HG02973 (cell line): ENCODE measurements around the gene CTDSPL.
"Not testable (repeated sequence)": the region's sequence is repeated elsewhere in the genome, so short reads cannot be mapped to it uniquely, and the experiment has no call there.

Experiments
- ATAC-seq: cut with Tn5 transposase; IDR thresholded peaks from one replicate; pipeline ENCODE4 v1.9.1; 2021; ENCODE audit warnings: moderate library complexity; ENCODE audit not compliant: unreplicated experiment

CTDSPL gene

DNA sequence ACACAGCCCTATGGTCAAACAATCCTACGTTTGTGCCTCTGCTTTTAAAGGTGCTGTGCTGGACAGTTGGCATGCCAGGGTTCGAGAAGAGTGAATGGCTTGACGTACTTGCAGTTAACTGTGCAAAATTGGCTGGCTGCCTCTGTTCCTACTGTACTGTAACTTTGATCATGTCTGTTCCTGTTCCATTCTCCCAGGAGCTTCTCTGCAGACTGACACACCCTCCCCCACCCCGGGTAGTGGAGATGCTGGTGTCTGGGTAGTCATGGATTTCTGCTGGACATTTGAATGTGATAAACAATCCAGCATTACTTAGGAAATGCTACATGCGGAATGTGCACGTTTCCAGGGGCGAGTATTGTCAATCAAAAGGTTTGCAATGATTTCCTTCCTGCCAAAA lies 122.4 kb downstream of the CTDSPL start:
- ATAC-seq: no peak

DNA sequence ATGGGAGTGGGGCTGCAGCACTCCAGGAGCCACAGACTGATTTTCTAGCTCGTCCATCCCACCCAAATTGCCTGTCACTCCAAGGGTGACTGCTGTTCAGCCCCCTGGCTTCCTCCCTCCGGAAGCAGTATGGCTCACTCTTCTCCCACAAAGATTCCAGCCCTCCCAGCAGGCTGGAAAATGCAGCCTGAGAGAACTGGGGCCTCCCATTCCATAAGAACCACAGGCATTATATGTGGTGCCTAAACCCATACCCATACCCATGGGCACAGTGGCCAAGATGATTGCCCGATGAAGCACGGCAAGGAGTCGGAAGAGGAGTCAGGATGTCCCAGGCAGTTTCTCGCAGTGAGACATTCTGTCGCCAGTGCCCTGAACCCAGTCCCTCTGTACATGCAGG lies 122.9 kb downstream of the CTDSPL start:
- ATAC-seq: no peak

DNA sequence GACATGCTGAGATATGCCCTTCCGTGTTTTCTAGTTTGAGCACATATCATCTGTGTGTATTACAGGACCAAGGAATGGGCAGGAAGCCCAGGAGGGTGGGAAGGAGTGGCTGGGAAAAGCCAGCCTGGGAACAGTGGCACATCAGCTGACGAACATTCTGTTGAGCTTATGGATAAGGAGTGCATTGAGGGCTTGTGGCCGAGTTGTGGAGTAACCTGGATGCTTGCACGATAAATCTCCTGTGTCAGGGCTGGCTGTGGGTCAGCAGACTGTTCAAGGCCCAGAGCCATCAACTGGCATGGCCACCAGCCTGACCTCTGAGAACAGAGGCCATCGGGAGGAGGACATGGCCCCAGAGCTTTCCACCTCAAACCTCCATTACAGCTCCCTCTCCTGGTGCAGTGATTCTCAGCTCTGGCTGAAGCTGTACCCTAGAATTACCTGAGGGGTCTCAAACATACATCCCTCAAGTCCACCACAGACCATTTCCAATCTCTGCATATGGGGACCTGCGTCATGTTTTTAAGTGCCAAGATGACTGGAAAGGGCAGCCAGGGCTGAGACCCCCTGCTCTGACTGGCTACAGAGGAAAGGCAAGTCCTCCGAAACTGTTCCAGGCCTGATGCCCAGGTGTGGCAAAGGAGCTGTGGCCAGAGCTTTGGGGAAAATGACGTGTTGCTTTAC lies 124.1 kb downstream of the CTDSPL start:
- no peak for ATAC-seq

DNA sequence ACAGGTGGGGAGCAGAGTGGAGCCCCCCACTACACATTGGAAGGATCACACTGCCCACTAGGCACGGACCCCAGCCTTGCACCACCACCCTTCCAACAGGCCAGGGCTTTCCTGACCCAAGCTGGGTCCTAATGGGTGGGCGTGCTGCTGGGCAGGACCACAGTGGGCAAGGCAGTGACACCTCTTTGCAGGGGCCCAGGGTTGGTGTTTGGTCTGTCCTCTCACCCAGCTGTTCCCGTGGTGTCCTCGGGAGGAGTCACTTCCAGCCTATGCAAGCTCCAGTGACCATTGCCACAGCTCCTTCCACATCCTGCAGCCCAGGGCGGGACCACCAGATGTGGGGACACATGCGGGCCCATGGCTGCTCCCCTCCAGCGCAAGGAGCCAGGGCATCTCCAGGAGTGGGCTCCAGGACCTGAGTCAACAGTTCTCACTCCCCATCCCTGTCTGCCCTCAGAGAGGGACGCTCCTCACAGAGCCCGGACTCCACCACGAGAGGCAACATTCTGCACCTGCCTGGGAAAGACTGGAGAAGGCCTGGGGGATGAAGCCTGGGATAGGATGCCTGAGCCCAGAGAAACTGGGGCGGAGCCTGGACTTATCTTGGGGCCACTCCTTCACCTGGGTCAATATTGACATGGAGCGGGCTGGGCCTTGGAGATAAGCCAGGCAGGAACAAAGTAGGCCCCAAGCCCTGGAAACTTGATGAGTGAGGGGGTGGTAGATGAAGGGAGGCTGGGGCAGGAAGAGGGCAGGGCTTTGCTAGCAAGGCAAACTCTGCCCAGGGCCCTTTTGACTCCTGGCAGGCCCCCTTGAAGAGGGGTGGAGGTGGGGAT lies 125.0 kb downstream of the CTDSPL start:
- ATAC-seq: no peak

DNA sequence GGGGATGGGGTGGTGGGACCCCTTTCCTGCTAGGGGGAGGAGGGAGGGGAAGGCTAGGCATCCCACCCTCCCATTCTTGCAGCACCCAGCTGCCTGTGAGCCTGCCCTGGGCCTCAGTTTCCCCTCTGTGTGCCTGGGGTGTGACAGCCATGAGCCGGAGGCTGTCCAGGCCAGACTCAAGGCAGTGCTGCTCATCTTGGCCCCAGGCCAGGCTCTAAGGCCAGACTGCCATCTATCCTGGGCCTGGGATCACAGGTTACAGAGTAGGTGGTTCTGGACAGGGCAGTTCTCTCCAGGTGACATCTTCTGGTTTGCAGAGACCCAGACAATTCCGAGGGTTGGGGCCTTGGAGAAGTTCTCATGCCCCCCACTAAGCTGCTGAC lies 125.6 kb downstream of the CTDSPL start:
- no peak for ATAC-seq

DNA sequence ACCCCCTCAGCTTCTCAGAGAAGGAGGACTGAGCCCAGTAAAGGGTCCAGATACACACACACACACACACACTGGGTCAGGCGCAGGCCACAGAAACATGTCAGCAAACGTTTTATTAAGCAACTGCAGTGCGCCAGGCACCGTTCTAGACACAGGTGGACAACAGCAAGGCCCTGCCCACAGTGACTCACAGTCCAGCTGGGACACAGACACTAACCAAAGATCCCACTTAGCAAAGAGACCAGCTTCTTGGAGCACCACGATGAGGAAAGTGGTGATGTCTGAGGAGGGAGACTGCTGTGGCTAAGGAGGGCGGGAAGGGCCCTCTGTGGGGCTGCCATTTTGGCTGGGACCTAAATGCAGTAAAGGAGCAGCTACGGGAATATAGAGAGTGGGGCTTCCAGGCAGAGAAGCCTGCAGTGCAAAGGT lies 126.1 kb downstream of the CTDSPL start:
- ATAC-seq: no peak

DNA sequence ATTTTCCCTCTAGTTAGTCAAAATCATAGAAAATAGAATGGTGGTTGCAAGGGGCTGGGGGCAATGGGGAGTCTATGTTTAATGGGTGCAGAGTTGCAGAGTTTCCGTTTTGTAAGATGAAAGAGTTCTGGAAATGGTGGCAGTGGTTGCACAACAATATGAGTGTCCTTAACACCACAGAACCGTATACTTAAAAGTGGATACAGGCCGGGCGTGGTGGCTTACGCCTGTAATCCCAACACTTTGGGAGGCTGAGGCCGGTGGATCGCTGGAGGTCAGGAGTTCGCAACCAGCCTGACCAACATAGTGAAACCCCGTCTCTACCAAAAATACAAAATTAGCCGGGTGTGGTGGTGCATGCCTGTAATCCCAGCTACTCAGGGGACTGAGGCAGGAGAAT lies 126.7 kb downstream of the CTDSPL start:
- ATAC-seq: not testable (repeated sequence)

DNA sequence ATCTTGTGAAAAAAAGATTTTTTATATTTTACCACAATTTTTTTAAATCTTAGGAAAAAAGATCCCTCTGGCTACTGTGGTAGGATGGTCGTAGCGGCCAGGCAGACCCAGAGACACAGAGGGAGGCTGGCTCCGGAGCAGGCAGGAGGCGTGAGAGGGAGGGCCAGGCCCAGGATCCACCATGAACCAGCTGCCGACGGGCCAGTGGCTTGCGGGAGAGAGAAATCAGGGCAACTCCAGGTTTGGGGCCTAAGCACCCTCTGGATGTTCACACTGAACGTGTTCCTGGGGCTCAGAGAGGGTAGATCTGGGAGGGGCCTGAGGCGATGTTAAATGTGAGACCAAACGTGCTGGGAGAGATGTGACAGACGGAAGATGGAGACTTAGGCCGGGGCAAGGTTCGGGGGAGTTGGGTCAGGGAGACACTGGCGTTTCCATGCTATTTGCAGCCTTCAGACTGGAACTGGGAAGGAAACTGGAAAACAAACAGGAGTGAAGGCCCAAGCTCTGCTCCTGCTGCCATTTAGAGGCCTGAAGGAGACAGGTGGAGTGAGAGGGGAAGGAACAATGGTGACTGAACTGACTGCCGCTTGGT lies 127.3 kb downstream of the CTDSPL start:
- ATAC-seq: no peak

DNA sequence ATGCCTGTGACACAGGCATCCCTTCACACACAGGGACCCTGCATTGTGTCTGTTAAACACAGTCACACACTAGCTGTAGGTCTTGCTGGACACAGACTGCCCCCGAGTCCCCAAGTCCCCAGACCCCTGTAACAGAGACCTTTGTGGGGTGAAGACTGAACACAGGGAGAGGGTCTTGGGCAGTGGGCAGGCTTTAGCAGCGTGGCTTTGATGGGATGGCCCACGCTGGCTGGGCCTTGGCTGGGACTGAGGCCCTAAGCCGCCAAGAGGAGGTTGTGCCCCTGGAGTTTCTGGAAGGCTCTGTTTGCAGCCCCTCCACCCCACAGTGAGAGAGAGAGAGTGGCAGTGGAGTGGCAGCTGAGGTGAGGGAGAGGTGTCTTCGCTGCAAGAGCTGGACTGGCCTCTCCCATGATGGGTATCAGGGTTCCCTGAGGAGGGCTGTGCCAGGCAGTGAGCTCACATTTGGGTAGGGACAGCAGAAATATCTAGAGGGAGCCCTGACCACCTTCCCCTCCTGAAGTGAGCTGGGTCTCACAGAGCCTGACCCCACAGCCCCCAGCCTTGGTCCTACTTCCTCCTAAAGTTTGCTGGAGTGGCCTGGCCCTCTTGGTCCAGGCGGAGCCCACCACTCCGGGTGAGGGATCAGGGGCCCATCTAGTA lies 128.3 kb downstream of the CTDSPL start:
- no peak for ATAC-seq

DNA sequence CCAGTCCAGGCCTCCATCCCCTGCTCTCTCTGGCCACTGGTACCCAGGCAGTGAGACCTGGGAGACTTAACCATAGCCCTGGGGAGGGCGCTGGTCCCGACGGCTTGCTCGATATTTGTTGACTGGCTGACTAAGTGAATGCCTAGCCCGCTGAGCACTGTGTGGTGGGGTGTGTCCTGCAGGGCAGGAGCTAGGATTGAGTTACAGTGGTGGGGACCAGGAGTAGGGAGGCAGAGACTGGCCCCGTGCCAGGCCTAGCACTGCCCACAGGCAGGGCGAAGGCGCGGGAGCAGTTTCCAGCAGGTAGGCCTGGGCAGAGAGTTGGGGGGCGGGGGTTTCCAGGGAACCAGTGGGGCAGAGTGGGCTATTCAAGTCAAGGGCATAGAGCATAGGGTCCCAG lies 128.8 kb downstream of the CTDSPL start, which contains the start of gene VILL:
VILL (plus strand) TSS at position 260 of the 400 bp plus-strand sequence. CDS start 2,887 bp downstream, outside the sequence.
- ATAC-seq: no peak

DNA sequence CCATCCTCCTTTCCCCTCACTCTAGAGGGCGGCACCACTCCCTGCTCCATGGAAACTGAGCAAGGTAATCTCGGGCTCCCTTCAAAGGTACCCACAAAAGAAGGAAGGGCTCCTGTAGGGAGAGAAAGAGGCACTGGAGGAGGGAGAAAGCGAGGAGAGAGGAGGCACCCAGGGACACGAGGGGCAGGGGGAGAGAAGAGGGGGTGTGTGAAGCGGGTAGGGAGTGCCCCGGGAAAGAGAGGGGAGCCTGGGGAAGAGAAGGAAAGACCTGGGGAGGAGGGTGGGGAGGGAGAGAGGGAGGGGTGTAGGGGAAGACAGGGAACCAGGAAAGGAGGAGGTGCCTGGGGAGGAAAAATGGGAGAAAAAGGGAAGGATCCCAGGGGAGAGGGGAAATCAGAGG lies 129.4 kb downstream of the CTDSPL start:
- ATAC-seq: no peak

DNA sequence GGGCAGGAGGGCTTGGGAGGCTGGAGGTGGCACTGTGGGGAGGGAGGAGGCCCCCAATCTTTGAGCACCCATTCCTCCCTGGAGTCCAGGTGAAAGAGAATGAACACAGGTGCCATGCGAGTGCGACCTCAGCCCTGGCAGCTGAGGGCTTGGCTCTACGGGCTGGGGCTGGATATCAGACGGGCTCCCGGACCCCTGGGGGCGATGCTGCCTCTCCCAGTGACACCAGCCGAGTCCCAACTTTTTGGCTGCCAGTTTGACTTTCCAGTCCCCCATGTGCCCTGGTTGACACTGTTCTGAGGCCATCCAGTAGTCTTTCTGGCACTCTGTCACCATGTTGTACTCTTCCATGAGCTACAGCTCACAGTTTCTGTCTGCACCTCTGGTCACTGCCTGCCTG lies 130.1 kb downstream of the CTDSPL start:
- ATAC-seq: no peak

DNA sequence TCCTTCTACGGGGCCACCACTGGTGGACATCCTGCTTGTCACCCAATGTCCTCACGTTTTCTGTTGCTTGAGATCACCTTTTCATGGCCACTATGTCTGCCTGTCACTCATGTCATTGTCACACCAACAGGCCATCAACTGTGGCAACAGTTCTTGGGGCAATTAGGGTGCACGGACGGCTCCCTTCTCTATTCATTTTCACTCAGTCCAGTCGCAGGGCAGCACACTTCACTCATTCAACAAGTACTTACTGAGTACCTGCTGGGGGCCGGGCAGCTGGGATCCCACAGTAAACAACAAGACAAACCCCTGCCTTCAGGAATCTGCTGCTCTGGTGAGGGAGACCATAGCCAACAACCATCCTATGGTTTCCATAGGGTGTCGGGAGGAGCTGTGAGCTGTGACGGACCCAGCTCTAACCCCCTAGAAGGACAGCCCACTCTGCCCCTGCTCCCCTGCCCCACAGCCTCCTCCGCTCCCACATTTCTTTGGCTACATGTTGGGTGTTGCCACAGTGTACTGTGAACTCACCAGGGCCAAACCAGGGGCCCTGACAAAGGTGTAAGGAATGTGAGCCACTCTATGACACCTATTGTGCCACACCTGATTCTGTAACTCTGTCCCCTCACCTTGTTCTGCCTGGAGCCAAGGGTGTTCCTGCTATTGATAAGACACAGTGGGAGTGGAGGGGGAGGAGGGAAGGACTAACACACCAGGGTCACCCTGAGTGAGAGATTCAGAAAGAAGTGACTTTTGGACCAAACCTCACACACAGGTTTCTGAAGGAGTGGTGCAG lies 130.8 kb downstream of the CTDSPL start:
- no peak for ATAC-seq

DNA sequence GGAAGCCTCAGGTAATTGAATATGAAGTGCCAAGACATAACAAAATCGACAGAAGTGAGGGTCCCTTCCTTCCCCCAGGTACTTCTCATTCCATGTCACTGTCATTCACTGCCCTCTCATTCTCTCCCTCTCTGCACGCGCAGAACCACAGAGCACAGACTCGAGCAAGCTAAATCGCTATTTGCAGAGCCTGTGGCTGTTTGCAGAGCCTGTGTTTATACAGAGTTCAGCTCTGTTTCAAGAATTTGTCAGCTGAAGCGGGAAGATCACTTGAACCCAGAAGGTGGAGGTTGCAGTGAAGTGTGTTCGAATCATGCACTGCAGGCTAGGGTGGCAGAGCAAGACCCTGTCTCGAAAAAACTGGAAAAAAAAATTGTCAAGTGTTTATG lies 131.4 kb downstream of the CTDSPL start:
- ATAC-seq: no peak

DNA sequence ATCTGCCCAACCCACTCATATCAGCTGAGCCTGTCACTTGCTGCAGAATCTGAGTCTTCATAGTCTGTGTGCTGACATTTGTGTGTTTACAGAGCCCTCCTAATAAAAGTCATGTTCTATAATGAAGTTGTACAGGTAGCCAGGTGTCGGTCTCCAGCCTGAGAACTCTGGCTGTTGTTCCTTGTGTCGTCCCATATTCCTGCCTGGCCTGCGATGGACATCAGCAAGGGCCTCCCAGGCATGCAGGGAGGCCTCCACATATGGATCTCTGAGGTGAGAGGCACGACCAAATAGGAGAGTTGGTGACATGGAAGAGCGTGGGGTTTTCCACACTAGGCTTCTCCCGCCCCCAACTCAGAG lies 131.8 kb downstream of the CTDSPL start:
- no peak for ATAC-seq

DNA sequence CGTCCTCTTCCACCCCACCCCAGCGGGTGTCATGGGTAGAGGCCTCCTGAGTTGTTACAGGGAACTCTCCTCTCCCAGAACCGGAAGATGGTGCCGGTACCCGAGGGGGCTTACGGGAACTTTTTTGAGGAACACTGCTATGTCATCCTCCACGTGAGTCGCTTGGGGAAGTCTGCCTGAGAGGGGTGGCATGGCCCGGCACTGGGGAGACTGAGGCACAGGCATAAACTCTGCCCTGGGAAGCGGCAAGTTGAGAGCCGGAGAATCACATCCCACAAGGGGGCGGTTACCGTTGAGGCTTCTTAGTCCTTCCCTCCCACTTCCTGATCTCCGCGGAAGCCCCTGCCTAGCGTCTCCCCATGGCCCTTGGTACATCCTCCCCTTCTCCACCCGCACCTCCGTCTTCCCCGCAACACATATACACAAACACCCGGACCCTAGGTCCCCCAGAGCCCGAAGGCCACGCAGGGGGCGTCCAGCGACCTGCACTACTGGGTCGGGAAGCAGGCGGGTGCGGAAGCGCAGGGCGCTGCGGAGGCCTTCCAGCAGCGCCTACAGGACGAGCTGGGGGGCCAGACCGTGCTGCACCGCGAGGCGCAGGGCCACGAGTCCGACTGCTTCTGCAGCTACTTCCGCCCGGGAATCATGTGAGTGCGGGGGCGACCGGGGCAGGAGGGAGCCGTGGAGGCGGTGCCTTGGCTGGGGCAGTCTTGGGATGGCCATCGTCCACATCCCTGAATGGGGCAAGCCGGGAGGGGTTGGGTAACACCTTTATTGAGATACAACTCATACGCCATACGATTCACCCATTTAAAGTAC lies 132.3 kb downstream of the CTDSPL start:
- ATAC-seq: peak; percentile 58

DNA sequence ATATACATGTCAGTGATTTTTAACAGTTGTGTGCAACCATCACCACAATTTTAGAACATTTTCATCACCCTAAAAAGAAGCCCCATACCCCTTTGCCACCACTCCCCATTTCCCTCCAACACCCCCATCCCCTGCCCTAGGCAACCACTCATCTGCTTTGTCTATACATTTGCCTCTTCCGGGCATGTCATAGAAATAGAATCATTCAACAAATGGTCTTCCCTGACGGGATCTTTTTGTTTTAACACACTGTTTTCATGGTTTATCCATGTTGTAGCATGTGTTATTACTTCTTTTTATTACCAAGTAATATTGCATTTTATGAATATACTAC lies 132.9 kb downstream of the CTDSPL start:
- ATAC-seq: no peak

DNA sequence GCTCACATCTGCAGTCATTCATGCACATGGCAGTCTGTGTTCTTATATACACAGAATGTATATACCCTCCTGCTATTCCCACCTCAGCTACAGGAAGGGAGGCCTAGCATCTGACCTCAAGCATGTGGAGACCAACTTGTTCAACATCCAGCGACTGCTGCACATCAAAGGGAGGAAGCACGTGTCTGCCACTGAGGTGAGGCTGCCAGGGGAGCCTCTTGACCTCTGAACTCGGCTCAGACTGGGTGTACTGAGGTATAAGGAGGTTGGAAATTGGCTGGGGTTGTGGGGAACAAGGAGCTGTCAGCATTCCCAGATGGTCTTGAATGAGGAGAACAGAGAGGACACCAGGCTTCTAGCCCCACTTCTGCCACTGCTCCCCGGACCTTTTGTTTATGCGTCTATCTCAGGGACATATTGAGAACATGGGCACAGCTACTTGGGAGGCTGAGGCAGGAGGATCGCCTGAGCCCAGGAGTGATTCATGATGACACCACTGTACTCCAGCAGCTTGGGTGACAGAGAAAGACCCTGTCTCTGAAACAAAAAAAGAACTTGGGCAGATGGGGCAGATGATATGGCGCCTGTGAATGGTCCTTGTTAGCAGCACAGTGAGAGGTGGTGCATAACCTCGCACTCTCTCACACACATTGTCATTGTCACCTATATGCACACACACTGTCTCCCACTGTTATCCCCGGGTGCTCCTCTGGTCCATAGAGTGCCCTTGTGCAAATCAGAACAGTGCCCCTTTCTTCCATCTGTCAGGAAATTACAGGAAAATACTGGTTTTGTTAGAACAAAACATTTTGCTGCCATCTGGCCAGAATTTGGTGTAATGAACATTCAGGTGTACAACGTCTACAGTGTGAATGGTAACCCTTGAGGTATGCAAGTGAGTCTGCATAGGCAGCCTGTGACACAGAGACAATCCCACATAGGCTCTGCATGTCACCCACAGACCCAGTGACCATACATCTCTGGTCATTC lies 134.3 kb downstream of the CTDSPL start:
- ATAC-seq: no peak

DNA sequence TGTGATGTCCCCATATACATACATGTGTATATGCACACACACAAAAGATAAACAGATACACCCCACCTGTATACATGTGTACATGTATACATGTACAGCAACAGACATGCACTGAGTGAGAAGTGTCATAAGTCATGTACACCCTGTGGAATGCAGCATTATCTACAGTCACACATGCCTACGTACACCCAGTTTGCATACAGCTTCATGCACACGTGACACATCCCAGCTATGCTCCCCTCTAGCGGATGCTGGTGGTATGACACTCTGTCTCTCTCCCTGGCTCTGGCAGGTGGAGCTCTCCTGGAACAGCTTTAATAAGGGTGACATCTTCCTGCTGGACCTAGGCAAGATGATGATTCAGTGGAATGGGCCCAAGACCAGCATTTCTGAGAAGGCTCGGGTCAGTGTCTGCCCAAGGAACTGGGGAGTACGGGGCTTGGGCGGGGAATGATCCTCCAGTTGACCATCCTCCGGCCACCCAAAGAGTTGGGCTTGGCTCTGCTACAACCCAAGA lies 135.2 kb downstream of the CTDSPL start:
- peak; percentile 53 for ATAC-seq
